HG02678 (cell line): ENCODE data around the gene METTL16.
"Not testable (repeated sequence)": the region's sequence is repeated elsewhere in the genome, so short reads cannot be mapped to it uniquely, and the experiment has no call there.

Experiments
- ATAC-seq: cut with Tn5 transposase; IDR thresholded peaks from one replicate; pipeline ENCODE4 v1.9.1; 2021; ENCODE audit warnings: mild to moderate bottlenecking, moderate library complexity; ENCODE audit not compliant: unreplicated experiment

The METTL16 gene

GRCh38 chr17:2503627-2504026, 8.1 kb downstream of the METTL16 start:
- no peak for ATAC-seq

- no peak for ATAC-seq
Observed at GRCh38 chr17:2502871-2503580, 8.7 kb downstream of the METTL16 start.

- ATAC-seq: no peak
Observed at GRCh38 chr17:2500446-2500845, 11.2 kb downstream of the METTL16 start.

GRCh38 chr17:2489286-2489685, 22.4 kb downstream of the METTL16 start:
- not testable (repeated sequence) for ATAC-seq

- ATAC-seq: no peak
Observed at GRCh38 chr17:2487306-2487705, 24.4 kb downstream of the METTL16 start.

GRCh38 chr17:2486709-2487108, 25.0 kb downstream of the METTL16 start:
- not testable (repeated sequence) for ATAC-seq

GRCh38 chr17:2485970-2486369, 25.7 kb downstream of the METTL16 start:
- no peak for ATAC-seq

- ATAC-seq: no peak
Observed at GRCh38 chr17:2485543-2485942, 26.1 kb downstream of the METTL16 start.

GRCh38 chr17:2484876-2485275, 26.8 kb downstream of the METTL16 start:
- no peak for ATAC-seq

GRCh38 chr17:2483084-2483483, 28.6 kb downstream of the METTL16 start:
- no peak for ATAC-seq

- no peak for ATAC-seq
Observed at GRCh38 chr17:2482218-2482617, 29.5 kb downstream of the METTL16 start.

- no peak for ATAC-seq
Observed at GRCh38 chr17:2481760-2482159, 29.9 kb downstream of the METTL16 start.

- ATAC-seq: no peak
Observed at GRCh38 chr17:2478458-2478857, 33.2 kb downstream of the METTL16 start.

- ATAC-seq: no peak
Observed at GRCh38 chr17:2475056-2475455, 36.6 kb downstream of the METTL16 start.

- ATAC-seq: no peak
Observed at GRCh38 chr17:2474371-2474770, 37.3 kb downstream of the METTL16 start.

- no peak for ATAC-seq
Observed at GRCh38 chr17:2468270-2468669, 43.4 kb downstream of the METTL16 start.

- no peak for ATAC-seq
Observed at GRCh38 chr17:2466931-2467330, 44.8 kb downstream of the METTL16 start.

- ATAC-seq: no peak
Observed at GRCh38 chr17:2462481-2462880, 49.2 kb downstream of the METTL16 start.

GRCh38 chr17:2459917-2460271, 51.8 kb downstream of the METTL16 start:
- ATAC-seq: no peak

GRCh38 chr17:2457913-2458312, 53.8 kb downstream of the METTL16 start:
- no peak for ATAC-seq

GRCh38 chr17:2456475-2456874, 55.2 kb downstream of the METTL16 start:
- no peak for ATAC-seq

- no peak for ATAC-seq
Observed at GRCh38 chr17:2455956-2456355, 55.7 kb downstream of the METTL16 start.

- no peak for ATAC-seq
Observed at GRCh38 chr17:2453866-2454265, 57.8 kb downstream of the METTL16 start.
